PC-3 (cell line): Measurements from ENCODE around the gene RIC8B.

Experiments
- EZH2phosphoT487 ChIP-seq: fragments of 300-600 bp; sonication (generic); IDR thresholded peaks from 2 replicates; pipeline ENCODE4 v1.6.1; 2018; ENCODE audit warnings: mild to moderate bottlenecking, antibody characterized with exemption, low read length, borderline replicate concordance
- TF ChIP-seq, protein P1 (sequence below): fragments of 300-600 bp; sonication (generic); conservative IDR thresholded peaks from 2 replicates; pipeline ENCODE4 v1.5.1; 2017; ENCODE audit warnings: antibody characterized with exemption, low read depth, mild to moderate bottlenecking, low read length

DNA sequence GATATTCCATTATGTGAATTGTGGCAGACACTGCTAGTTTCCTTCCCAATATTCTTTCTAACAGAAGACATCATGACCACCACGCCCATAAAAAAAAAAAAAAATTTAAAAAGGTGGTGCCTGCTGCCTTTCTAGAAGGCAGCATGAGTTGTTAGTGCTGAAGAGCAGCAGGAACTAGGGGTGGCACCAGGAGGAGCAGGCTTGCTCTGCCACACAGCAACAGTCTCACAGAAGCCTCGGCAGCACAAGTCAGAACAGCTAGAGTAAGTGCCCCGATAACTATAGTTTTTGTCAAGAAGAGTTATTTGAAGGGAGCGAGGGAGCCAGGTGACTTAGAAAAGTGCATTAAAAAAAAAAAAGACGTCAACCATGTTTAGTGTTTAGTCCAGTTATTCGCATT is 114.8 kb downstream of the RIC8B start:
- TF ChIP-seq, protein P1, sequence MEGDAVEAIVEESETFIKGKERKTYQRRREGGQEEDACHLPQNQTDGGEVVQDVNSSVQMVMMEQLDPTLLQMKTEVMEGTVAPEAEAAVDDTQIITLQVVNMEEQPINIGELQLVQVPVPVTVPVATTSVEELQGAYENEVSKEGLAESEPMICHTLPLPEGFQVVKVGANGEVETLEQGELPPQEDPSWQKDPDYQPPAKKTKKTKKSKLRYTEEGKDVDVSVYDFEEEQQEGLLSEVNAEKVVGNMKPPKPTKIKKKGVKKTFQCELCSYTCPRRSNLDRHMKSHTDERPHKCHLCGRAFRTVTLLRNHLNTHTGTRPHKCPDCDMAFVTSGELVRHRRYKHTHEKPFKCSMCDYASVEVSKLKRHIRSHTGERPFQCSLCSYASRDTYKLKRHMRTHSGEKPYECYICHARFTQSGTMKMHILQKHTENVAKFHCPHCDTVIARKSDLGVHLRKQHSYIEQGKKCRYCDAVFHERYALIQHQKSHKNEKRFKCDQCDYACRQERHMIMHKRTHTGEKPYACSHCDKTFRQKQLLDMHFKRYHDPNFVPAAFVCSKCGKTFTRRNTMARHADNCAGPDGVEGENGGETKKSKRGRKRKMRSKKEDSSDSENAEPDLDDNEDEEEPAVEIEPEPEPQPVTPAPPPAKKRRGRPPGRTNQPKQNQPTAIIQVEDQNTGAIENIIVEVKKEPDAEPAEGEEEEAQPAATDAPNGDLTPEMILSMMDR, result no peak
- no peak for TF ChIP-seq EZH2phosphoT487
